ENCODE results near the gene KRTAP12-2.
"Not testable (repeated sequence)": the region's sequence is repeated elsewhere in the genome, so short reads cannot be mapped to it uniquely, and the experiment has no call there.

The KRTAP12-2 gene

DNA sequence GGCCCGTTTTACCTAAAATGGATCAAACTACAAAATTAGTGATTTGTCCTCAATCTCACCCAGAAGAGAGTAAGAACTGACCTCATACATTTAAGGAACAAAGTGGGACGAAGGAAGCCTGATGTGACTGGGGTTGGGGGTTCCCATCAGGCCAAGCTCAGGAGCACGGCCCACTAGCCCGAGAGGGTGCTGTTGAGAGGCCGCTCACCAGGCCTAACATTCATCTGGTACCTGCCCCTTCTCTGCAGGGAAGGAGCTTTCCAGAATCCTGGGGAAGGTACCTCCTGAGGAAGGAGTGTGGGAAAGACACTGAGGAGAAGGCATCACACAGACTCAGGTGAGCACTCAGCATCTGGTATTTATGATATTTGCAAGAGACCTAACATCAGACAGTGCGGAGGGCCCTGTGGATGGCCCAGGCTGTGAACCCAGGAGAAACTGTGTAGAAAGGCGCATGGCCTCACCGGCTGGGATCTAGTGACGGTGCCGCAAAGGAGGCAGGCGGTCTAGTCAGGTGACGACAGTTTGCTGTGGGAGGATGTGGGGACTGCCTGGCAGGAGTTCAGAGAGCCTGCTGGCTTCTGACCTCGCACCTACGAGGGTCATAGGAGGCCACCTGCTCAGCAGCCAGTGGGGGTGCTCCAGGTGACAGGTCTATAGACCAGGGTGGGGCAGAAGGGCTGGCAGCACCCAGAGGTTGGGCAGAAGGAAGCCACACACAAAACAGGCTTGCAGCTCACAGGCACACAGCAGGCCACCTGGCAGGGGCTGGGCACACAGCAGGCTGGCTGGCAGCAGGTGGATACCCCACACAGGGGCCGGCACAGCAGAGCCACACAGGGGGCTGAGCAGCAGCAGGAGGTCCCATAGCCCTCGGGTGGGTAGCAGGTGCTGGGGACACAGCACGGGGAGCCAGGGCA is 12.8 kb downstream of the KRTAP12-2 start:
- in situ Hi-C loops (cut with MboI; ENCODE audit: low sequenced_read_pairs), result no loop called here

DNA sequence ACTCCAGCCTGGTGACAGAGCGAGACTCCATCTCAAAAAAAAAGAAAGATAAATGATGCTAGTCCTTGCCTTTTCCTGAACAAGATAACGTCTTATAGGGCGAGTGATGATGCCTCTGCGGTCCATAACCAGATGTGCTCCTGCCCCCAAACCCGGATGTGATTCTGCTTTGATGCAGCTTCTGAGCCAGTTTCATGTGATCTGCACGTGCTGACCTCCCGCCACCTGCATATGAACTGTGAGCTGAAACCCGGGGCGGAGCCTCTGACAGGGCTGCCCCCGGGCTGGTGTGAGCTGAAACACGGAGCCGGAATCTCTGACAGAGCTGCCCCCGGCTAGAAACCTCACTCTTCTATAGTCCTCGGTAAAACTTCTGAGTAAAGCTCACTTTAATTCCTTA is 13.6 kb downstream of the KRTAP12-2 start:
- in situ Hi-C loops (cut with MboI; ENCODE audit: low sequenced_read_pairs), result no loop called here

DNA sequence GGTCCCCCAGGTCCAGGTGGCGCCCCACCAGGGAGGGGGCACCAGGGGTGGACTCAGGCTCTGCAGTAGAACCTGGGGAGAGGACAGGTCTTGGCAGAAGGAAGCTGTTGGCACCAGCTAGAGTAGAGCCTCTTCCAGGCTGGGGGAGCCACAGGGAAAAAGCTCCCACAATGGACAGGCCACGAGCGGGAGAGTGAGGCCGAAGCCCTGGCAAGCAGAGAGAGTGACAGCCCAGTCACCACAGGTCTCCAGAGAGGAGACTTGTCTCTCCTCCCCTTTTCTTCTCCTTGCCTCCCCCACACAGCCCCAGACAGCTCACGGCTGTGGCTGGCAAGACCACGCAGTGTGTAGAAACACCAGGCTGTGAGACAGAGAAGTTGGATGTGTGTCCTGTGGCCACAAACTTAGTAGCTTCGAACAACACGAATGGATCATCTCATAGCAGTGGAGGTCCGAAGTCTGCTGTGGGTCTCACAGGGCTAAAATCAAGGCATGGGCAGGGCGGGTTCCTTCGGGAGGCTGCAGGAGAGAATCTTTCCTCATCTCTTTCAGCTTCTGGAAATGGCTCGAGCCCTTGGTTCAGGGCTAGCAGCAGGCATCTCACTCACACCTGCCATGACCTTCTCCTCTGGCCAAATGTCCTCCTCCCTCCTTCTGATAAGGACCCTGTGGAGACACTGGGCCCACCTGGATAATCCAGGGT is 15.6 kb downstream of the KRTAP12-2 start:
- in situ Hi-C loops (cut with MboI; ENCODE audit: low sequenced_read_pairs), result no loop called here

DNA sequence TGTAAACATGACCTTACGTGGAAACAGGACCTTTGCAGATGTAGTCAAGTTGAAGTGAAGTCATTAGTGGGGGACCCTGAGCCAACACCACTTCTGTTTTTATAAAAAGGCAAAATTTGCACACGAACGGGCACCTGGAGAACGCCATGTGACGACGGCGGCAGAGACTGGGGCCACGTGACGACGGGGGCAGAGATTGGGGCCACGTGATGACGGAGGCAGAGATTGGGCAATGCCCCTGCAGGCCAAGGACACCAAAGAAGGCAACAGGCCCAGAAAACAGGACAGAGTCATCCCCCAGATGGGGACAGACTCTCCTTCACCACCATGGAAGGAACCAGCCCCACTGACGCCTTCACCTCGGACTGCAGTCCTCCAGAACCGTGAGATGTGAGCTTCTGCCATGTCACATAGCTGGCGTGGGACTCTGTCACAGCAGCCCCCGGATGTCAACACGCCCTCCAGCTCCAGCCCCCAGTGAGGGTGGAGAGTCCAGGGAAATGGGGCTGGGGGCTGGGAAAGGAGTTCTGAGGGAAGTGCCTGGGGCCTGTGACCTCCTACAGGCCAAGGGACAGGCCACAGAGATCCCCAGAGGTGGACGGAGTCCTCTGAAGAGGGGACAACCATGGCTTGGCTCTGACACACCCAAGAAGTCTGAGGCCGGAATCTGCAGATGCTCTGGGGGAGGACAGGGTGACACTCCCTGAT is 16.3 kb downstream of the KRTAP12-2 start:
- in situ Hi-C loops (cut with MboI; ENCODE audit: low sequenced_read_pairs), result no loop called here

DNA sequence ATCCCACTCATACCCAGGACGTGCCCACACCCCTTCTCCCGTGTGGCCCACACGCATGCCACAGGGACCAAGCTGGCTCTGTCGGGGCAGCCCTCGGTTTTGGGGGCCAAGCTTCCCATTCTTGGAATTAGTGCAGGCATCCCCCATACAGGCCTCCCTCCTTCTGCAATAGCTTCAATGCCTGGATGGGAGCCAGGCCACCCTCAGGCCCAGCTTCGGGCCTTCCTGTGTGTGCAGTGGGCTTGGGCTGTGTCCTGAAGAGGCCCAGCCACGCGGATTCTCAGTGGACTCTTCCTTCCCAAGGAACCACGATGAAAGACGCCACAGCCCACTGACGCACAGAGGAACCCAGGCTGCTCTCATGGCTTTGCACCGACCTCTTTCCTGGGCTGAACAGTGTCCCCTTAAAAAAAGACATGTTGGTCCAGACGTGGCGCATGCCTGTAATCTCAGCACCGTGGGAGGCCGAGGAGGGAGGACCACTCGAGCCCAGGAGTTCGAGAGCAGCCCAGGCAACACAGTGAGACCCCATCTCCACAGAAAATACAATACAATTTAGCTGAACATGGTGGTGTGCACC is 17.1 kb downstream of the KRTAP12-2 start:
- in situ Hi-C loops (cut with MboI; ENCODE audit: low sequenced_read_pairs), result no loop called here

DNA sequence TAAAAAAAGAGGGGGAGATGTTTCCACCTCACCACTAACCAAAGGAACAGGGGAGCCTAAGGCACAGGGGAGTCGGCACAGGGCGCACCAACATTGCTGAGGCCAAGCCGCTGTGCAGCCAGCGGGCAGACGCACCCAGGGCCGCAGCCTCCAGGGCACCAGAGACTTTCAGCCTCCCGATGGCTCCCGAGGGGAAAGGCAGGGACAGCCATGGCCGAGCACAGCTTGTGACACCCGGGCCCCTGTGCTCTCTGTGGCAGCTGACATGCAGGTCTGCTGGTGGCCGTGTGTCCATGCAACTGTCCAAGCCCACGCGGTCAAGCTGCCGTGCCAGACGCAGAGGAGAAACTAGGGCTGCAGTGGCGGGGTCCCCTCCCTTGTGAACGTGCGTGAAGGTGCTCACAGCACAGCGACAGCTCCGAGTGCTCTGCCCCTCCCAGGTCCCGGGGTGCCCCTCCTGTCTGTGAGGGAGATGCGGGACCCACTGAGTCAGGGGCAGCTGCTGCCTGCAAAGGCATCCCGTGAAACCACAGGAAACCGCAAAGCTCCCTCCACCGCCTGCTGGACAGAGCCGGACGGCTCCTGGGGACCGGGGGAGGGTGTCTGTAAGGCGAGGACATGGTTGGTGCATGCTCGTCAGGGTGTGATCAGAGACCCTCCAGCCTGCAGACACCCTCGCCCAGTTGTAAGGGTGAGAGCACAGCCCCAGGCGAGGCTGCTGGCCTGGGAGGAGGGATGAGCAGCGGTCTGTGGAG is 18.0 kb downstream of the KRTAP12-2 start:
- in situ Hi-C loops (cut with MboI; ENCODE audit: low sequenced_read_pairs), result no loop called here

DNA sequence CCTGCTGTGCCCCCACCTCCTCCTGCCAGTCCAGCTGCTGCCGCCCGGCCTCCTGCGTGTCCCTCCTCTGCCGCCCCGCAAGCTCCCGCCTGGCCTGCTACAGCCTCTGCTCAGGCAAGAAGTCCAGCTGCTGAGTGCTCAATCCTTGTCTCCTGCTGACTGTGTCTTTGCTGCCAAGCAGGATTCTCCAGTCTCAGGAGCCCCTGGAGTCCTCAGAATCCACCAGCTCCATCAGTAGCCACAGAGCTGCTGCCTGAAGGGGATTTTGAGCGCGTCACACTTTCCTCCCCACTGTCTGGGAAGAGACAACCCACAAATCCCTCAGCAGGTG is 19.5 kb downstream of the KRTAP12-2 start:
- in situ Hi-C loops (cut with MboI; ENCODE audit: low sequenced_read_pairs), result no loop called here

DNA sequence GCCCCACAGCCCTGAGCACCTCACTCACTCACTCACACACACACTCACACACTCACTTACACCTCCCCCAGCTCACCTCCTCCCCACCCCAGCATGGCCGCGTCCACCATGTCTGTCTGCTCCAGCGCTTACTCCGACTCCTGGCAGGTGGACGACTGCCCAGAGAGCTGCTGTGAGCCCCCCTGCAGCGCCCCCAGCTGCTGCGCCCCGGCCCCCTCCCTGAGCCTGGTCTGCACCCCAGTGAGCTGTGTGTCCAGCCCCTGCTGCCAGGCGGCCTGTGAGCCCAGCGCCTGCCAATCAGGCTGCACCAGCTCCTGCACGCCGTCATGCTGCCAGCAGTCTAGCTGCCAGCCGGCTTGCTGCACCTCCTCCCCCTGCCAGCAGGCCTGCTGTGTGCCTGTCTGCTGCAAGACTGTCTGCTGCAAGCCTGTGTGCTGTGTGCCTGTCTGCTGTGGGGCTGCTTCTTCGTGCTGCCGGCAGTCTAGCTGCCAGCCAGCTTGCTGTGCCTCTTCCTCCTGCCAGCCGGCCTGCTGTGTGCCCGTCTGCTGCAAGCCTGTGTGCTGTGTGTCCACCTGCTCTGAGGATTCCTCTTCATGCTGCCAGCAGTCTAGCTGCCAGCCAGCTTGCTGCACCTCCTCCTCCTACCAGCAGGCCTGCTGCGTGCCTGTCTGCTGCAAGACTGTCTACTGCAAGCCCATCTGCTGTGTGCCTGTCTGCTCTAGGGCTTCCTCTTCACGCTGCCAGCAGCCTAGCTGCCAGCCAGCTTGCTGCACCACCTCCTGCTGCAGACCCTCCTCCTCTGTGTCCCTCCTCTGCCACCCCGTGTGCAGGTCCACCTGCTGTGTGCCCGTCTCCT is 20.1 kb downstream of the KRTAP12-2 start, which contains the start of gene KRTAP10-11:
Gene KRTAP10-11 (plus strand): TSS at position 49 of the 856 bp plus-strand sequence. CDS start 45 bp downstream, at position 94.
- in situ Hi-C loops (cut with MboI; ENCODE audit: low sequenced_read_pairs), result not testable (repeated sequence)

DNA sequence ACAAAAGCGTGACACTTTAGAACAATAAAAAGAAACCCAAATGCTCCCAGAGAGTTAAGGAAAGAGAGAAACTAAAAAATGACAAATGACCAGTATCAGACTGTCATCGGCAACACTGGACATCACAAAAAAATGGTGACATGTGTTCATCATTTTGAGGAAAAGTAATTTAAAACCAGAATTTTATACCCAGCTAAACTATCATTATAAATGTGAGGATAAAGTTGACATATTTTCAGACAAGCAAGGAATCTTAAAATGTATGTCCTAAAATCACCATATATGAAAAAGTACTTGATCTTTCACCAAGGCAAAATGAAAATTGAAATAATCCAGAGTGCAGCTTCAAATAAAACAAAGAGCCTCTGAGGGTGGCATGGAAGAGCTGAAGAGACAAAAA is 21.8 kb downstream of the KRTAP12-2 start:
- in situ Hi-C loops (cut with MboI; ENCODE audit: low sequenced_read_pairs), result no loop called here

DNA sequence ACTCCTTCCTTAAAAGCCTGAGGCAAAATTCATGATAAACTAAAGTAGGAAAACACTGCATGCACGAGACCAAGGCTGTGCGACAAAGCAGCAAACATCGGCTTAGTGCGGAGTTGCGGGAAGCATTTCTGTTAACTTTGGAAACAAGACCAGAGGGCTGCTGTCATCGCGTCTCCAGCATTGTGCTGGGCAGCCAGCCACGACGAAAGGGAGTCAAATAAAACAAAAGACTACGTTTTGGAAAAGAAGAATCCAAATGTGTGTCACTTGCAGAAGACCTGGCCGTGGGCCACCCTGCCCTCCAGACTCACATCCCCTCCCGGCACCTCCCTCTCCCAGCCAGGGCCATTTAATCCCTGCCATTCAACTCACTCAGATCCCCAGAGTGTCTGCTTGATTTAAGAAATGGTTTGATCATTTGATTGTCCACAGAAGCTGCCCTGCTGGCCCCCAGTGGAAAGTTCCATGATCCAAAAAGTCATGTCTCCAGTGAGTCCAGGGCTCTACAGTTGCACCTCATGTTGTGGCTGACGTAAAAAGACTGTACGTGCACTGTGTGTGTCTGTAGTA is 22.9 kb downstream of the KRTAP12-2 start:
- in situ Hi-C loops (cut with MboI; ENCODE audit: low sequenced_read_pairs), result no loop called here

DNA sequence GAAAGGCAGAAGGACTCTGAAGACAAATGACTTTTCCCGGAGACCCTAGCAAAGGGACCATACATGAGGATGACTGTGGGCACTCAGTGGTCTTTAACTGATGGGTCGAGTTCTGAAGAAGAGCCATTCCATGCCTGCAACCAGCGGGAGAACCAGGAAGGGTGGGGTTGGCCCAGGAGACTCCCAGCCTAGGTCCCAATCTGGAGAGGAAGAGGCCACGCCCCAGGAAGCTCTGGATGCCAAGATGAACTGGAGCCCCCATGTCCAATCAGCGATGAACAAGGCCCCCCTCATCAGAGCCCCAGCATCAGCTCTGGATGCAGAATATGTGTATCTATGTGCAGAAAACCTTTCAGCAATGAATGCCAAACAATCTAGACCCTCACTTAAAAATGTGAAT is 26.0 kb downstream of the KRTAP12-2 start:
- in situ Hi-C loops (cut with MboI; ENCODE audit: low sequenced_read_pairs), result no loop called here

DNA sequence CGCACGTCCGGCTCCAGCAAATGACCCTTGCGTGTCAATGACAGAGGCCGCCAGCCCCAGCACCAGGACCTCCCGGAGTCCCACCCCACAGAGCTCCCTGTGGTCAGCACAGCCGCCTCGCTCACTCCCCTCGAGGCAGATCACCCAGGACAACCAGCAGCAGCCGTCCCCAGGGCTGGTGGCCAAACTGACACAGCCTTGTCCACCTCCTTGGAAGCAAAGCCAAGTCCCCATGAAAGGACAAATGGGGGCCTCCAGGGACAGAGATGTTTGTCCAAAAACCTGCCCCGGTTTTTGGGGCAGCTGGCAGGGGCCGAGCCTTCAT is 27.4 kb downstream of the KRTAP12-2 start:
- in situ Hi-C loops (cut with MboI; ENCODE audit: low sequenced_read_pairs), result no loop called here

DNA sequence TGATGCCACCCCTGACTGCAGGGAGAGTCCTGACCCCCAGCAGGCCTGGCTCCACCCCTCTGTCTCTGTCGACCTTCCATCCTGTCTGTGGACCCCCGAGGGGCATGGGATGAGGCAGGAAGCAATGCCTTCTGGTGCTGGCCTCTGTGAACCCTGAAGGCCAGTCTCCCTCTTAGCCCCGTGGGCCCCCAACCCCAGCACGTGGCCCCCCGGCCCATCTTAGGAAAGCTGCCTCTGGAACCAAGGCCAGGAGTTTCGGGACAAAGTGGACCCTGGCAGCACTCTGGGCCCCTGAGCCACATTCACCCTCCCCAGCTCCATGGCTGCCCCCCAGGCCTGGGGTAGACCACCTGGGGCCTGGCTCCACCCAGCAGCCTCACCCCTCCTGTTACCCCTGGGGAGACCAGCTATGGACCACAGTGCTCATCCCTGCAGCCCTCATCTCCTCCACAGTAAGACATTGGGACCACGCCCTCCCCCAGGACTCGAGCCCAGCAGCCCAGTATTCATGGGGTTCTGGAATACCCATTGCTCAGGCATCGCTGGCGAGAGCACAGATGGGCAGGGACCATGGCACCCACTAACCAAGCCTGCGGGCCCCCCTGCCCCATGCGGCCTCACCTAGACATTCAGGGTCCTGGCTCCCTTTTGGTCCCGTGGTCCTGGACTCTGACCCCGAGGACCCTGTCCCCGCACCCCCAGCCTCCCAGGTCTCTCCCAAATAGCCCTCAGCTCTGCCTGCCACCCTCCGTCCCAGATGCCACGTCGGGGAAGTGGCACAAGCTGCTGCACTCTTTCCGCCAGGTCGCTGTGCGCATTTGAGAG is 28.0 kb downstream of the KRTAP12-2 start:
- in situ Hi-C loops (cut with MboI; ENCODE audit: low sequenced_read_pairs), result not testable (repeated sequence)

DNA sequence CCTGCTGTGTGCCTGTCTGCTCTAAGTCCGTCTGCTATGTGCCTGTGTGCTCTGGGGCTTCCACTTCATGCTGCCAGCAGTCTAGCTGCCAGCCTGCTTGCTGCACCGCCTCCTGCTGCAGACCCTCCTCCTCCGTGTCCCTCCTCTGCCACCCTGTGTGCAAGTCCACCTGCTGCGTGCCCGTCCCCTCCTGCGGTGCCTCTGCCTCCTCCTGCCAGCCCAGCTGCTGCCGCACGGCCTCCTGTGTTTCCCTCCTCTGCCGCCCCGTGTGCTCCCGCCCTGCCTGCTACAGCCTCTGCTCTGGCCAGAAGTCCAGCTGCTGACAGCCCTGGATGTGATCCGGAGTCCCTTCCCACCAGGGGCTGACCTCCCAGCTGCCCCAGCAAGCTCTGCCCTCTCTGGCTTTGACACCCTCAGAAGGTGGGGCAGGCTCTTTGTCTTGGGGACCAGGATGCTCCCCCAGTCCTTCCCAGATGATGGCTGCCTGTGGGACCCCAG is 28.8 kb downstream of the KRTAP12-2 start:
- in situ Hi-C loops (cut with MboI; ENCODE audit: low sequenced_read_pairs), result not testable (repeated sequence)

DNA sequence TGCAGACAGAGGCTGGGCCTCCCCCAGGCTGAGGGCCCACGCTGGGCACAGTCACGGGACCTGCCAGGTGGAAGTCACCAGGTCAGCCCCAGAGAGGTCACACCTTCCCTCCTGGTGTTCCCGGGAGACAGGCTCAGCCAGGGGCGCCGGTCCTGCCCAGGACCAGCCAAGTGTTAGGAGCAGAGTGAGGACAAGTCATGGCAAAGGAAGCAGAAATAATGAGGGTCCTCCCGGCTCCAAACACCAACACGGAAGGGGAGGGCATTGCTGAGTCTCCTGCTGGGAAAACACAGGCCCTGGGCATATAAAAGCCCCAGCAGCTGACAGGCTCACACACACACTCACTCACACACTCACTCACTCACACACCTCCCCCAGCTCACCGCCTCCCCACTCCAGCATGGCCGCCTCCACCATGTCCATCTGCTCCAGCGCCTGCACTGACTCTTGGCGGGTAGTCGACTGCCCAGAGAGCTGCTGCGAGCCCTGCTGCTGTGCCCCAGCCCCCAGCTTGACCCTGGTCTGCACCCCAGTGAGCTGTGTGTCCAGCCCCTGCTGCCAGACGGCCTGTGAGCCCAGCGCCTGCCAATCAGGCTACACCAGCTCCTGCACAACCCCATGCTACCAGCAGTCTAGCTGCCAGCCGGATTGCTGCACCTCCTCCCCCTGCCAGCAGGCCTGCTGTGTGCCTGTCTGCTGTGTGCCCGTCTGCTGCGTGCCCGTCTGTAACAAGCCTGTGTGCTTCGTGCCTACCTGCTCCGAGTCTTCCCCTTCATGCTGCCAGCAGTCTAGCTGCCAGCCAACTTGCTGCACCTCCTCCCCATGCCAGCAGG is 29.5 kb downstream of the KRTAP12-2 start, which contains the start of gene KRTAP10-10:
Gene KRTAP10-10 (plus strand): TSS at position 339 of the 833 bp plus-strand sequence. CDS start 62 bp downstream, at position 401.
- in situ Hi-C loops (cut with MboI; ENCODE audit: low sequenced_read_pairs), result no loop called here

DNA sequence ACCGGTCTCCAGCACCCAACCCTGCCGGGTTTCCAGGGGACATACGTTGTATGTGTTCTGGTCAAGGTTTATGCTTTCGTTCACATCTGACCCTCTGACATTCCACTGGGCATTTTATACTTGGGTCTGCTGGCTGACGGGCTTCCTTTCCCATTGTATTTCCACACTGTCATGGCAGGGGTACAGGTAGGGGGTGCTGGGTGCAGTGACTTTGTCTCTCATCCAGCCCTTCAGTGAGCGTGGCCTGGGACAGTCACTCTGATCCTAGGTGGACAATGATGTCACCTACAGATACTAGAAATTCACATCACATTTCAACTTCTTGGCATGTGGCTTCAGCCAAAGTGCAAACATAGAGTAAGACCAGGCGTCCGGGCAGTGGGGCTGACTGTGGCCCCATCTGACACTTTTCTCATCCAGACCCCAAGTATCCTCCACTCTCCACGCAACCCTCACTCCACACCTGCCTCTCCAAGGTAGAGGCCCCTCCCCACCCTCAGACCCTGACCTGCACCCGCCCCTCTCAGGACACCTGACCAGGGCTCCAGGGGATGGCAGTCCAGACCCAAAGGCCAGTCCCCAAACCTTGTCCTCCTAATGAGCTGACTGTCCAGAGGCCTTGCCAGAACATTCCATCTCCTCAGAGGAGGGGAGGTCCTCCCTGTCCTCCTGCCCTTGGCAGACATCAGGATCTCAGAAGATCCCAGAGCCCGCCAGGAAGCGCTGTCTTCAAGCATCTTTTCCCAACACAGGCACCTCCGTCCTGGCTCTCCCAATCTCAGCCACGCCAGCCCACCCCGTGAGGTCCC is 30.3 kb downstream of the KRTAP12-2 start:
- in situ Hi-C loops (cut with MboI; ENCODE audit: low sequenced_read_pairs), result no loop called here
